ES-I3 (cell line): Measurements from ENCODE around the gene SCYGR5.
"Not testable (repeated sequence)": the region's sequence is repeated elsewhere in the genome, so short reads cannot be mapped to it uniquely, and the experiment has no call there.

Experiments
- H3K36me3 ChIP-seq: 2 replicates; pipeline ENCODE4 v1.6.1; 2013; ENCODE audit warnings: mild to moderate bottlenecking, low read length, control low read depth, moderate library complexity; ENCODE audit not compliant: insufficient read depth
- H3K4me1 ChIP-seq: 2 replicates; pipeline ENCODE4 v1.6.1; 2013; ENCODE audit warnings: mild to moderate bottlenecking, control low read depth, low read length; ENCODE audit not compliant: insufficient read depth
- H3K9ac ChIP-seq: 2 replicates; pipeline ENCODE4 v1.6.1; 2013; ENCODE audit warnings: low read depth, mild to moderate bottlenecking, low read length, moderate library complexity
- H3K9me3 ChIP-seq: 2 replicates; pipeline ENCODE4 v1.6.1; 2013; ENCODE audit warnings: mild to moderate bottlenecking, low read length, moderate library complexity; ENCODE audit not compliant: control insufficient read depth, insufficient read depth

SCYGR5 gene

GRCh38 chr2:227655454-227655853 lies 11.2 kb upstream of the SCYGR5 start:
- no peak overlapping the region for H3K9ac ChIP-seq
- H3K36me3 ChIP-seq: no peaks in the 10 kb centered on the region
- H3K9me3 ChIP-seq: no peaks in the 10 kb centered on the region
- H3K4me1 ChIP-seq: no peaks in the 10 kb centered on the region

- H3K9me3 ChIP-seq: no peaks in the 10 kb centered on the region
- H3K9ac ChIP-seq: no peak overlapping the region
- no peaks in the 10 kb centered on the region for H3K36me3 ChIP-seq
- peaks cover 14% of the 10 kb centered on the region for H3K4me1 ChIP-seq
Observed at GRCh38 chr2:227657199-227657845, 9.3 kb upstream of the SCYGR5 start.

DNA sequence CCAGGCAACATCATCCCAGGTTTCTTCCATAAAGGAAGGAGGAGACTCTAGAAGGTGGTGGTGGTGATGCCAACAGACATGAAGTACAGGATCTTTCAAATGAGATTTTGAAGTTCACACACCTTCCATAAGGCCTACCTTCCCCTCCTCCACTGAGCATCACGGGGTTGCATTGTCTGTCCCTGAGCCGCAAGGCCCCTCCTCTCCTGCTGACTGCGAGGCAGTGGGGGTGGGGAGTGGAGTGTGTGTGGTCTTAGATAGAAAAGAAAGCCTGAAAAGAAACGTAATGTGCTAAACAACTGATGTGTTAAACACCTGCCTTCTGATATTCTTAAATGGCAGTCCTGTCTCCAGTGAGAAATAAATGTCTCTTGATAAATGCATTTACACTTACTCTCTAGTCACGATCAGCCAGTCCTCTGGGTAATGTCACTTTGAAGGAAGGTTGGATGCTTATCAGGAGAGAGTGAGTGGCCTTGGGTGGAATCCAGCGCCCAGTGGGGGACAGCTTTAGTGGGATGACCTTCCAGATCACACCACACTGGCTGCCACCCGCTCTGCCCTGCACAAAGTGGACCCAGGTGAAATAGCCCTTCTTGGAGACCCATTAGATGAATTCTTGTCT lies 5.5 kb upstream of the SCYGR5 start:
- Histone ChIP-seq H3K9me3 (no peaks in the 10 kb centered on the region), H3K36me3 (no peaks in the 10 kb centered on the region), H3K4me1 (peaks cover 14% of the 10 kb centered on the region), H3K9ac (no peak overlapping the region)

DNA sequence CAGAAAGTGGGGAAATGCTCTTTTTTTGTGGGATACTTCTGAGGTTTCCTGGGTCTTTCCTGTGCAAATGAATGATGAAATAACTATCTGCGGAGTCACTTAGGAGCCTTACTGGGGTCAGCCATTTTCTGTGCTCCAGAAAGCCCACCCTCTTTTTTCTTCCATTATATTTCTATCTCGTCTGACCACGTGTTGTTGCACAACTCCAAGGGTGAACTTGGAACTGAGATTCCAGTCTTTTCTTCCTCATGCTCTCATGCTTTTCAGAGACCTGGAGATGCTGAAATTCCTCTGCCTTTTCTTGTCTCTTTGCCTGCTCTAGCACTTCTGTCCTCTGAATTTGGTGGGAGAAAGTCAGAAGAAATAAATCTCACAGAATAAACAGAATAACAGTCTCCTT lies 4.8 kb upstream of the SCYGR5 start:
- no peak overlapping the region for H3K9ac ChIP-seq
- H3K9me3 ChIP-seq: no peaks in the 10 kb centered on the region
- peaks cover 14% of the 10 kb centered on the region for H3K4me1 ChIP-seq
- no peaks in the 10 kb centered on the region for H3K36me3 ChIP-seq

DNA sequence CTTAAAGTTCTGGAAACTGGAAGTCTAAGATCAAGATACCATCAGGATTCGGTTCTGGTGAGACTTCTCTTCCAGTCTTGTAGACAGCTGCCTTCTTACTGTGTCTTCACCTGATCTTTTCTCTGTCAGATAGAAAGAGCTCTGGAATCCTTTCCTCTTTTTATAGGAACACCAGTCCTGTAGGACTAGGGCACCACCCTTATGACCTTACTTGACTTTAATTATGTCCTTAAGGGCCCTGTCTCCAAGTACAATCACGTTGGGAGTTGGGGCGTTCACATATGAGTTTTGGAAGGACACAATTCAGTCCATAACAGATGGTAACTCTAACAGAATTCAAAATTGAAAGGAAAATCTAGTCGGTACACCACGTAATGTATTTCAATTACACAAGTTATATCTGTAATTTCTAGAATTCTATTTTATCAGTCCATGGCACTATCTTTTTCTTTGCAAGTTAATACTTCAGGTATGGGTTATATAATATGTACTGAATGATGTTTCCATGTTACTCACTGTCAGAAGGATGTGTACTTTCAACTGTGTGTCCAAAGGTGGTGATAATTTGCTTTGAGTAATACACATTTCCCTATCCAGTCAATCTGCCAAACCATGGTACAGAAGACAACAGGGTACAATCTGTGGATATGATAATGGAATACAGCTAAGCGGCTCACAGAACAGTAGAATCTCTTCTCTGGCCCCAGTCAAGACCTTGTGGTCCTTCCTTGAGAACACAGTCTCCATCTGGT lies 1.2 kb upstream of the SCYGR5 start:
- H3K9me3 ChIP-seq: no peaks in the 10 kb centered on the region
- H3K36me3 ChIP-seq: no peaks in the 10 kb centered on the region
- peaks cover 16% of the 10 kb centered on the region for H3K4me1 ChIP-seq
- H3K9ac ChIP-seq: no peak overlapping the region

GRCh38 chr2:227671170-227671905 lies 4.7 kb downstream of the SCYGR5 start:
- Histone ChIP-seq H3K9me3 (no peaks in the 10 kb centered on the region), H3K4me1 (peaks cover 16% of the 10 kb centered on the region), H3K36me3 (no peaks in the 10 kb centered on the region), H3K9ac (no peak overlapping the region)

GRCh38 chr2:227673620-227674019 lies 7.0 kb downstream of the SCYGR5 start:
- not testable (repeated sequence) for H3K36me3 ChIP-seq, H3K9me3 ChIP-seq, H3K9ac ChIP-seq
- H3K4me1 ChIP-seq: peaks cover 16% of the 10 kb centered on the region

- Histone ChIP-seq H3K9ac (no peak overlapping the region), H3K36me3 (no peaks in the 10 kb centered on the region), H3K4me1 (peaks cover 14% of the 10 kb centered on the region), H3K9me3 (no peaks in the 10 kb centered on the region)
Observed at GRCh38 chr2:227674485-227674884, 7.9 kb downstream of the SCYGR5 start.

DNA sequence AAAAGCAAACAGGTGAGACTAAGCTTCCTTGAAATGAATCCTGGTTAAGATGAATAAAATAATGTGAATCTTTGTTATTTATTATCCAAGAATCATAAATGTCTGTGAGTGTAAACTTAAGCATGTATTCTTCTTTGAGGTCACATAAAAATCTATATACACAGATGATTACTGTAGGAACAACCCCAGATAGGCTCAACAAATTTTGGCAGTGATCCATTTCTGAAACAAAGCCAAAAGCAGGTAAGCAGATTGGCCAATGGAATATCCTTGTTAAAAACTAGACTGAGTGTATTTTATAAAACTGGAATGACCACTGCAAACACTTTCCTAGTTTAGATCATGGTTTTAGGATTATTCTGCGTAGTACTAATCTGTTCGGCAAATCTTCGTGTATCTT lies 11.3 kb downstream of the SCYGR5 start:
- no peak overlapping the region for H3K9ac ChIP-seq
- H3K4me1 ChIP-seq: no peaks in the 10 kb centered on the region
- no peaks in the 10 kb centered on the region for H3K36me3 ChIP-seq
- no peaks in the 10 kb centered on the region for H3K9me3 ChIP-seq

DNA sequence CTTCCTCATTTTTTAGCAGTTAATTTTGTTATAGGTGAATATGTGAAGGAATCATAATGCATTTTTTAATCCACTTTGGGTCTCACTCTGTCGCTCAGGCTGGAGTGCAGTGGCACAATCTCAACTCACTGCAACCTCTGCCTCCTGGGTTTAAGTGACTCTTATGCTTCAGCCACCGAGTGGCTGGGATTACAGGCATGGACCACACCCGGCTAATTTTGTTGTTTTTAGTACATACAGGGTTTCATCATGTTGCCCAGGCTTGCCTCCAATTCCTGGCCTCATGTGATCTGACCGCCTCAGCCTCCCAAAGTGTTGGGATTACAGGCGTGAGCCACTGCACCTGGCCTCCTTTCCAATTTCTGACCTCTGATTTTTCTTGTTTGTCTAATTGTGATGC lies 17.7 kb downstream of the SCYGR5 start:
- H3K9ac ChIP-seq: no peak overlapping the region

DNA sequence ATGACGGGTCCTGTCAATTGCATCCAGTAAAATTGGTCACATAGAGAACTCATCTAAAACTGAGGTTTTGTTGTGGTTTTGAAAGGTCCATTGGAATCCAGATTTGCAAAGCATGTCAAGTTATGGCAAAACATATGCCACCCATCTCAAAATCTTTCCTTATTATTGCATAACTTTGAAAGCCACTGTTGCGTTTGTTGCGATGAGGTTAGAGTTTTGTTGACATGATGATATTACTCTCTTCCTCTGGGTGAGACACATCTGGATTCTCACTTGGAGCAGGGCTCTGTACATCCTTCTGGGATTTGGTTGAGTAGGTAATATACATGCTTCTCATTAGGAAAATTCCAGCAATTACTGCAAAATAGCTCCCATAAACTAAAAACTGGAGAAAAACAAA lies 20.6 kb downstream of the SCYGR5 start:
- Histone ChIP-seq H3K9me3 (no peaks in the 10 kb centered on the region), H3K9ac (no peak overlapping the region), H3K36me3 (peaks cover 3% of the 10 kb centered on the region; the same call in 1 of the 2 replicates), H3K4me1 (no peaks in the 10 kb centered on the region)

More for the DNA sequence above, 17.7 kb downstream of the SCYGR5 start:
- Histone ChIP-seq H3K36me3 (peaks cover 3% of the 10 kb centered on the region; the same call in 1 of the 2 replicates), H3K9me3 (no peaks in the 10 kb centered on the region), H3K4me1 (no peaks in the 10 kb centered on the region)

- no peaks in the 10 kb centered on the region for H3K36me3 ChIP-seq
- H3K9me3 ChIP-seq: no peaks in the 10 kb centered on the region
- no peak overlapping the region for H3K9ac ChIP-seq
- H3K4me1 ChIP-seq: no peaks in the 10 kb centered on the region
Observed at GRCh38 chr2:227696990-227697679, 30.5 kb downstream of the SCYGR5 start.

- H3K36me3 ChIP-seq: no peaks in the 10 kb centered on the region
- H3K9ac ChIP-seq: no peak overlapping the region
- H3K4me1 ChIP-seq: peaks cover 16% of the 10 kb centered on the region
- no peaks in the 10 kb centered on the region for H3K9me3 ChIP-seq
Observed at GRCh38 chr2:227701556-227701955, 35.0 kb downstream of the SCYGR5 start.

- Histone ChIP-seq H3K9me3 (no peaks in the 10 kb centered on the region), H3K36me3 (no peaks in the 10 kb centered on the region), H3K9ac (no peak overlapping the region), H3K4me1 (peaks cover 16% of the 10 kb centered on the region)
Observed at GRCh38 chr2:227703280-227703732, 36.7 kb downstream of the SCYGR5 start.
